Dedifferentiated amniotic fluid mesenchymal stem cell (primary cell): ENCODE results near the gene ATP6V1C2.
"Not testable (repeated sequence)": the region's sequence is repeated elsewhere in the genome, so short reads cannot be mapped to it uniquely, and the experiment has no call there.

Experiments used
- DNase-seq: peaks from one replicate; pipeline ENCODE4 v3.0.0-alpha.2; 2016; ENCODE audit errors: extremely low spot score

The ATP6V1C2 gene

GRCh38 chr2:10813163-10814138, 92.0 kb downstream of the ATP6V1C2 start:
- not testable (repeated sequence) for DNase-seq

- DNase-seq = no peak
Measured at GRCh38 chr2:10814142-10814541, 92.7 kb downstream of the ATP6V1C2 start.

- DNase-seq = no peak
Measured at GRCh38 chr2:10814571-10815331, 93.3 kb downstream of the ATP6V1C2 start.

- DNase-seq = no peak
Measured at GRCh38 chr2:10817413-10817812, 96.0 kb downstream of the ATP6V1C2 start.

GRCh38 chr2:10818305-10818704, 96.9 kb downstream of the ATP6V1C2 start:
- DNase-seq = not testable (repeated sequence)

- no peak for DNase-seq
Measured at GRCh38 chr2:10818984-10819383, 97.6 kb downstream of the ATP6V1C2 start.

GRCh38 chr2:10819714-10820314, 98.4 kb downstream of the ATP6V1C2 start:
- no peak for DNase-seq

GRCh38 chr2:10820562-10820961, 99.1 kb downstream of the ATP6V1C2 start:
- DNase-seq = no peak

- no peak for DNase-seq
Measured at GRCh38 chr2:10820978-10821695, 99.7 kb downstream of the ATP6V1C2 start.

- DNase-seq = no peak
Measured at GRCh38 chr2:10824191-10824590, 102.8 kb downstream of the ATP6V1C2 start.

GRCh38 chr2:10826026-10826425, 104.6 kb downstream of the ATP6V1C2 start:
- DNase-seq = no peak

GRCh38 chr2:10826625-10827024, 105.2 kb downstream of the ATP6V1C2 start:
- DNase-seq = no peak

GRCh38 chr2:10828346-10828745, 106.9 kb downstream of the ATP6V1C2 start:
- DNase-seq = no peak

- DNase-seq = no peak
Measured at GRCh38 chr2:10829299-10829698, 107.9 kb downstream of the ATP6V1C2 start.

GRCh38 chr2:10830203-10830602, 108.8 kb downstream of the ATP6V1C2 start:
- no peak for DNase-seq

- no peak for DNase-seq
Measured at GRCh38 chr2:10830641-10831399, 109.4 kb downstream of the ATP6V1C2 start.

- no peak for DNase-seq
Measured at GRCh38 chr2:10831400-10831985, 110.1 kb downstream of the ATP6V1C2 start.

GRCh38 chr2:10832203-10832936, 110.9 kb downstream of the ATP6V1C2 start:
- peak; percentile 69 for DNase-seq

- DNase-seq = no peak
Measured at GRCh38 chr2:10833021-10833420, 111.6 kb downstream of the ATP6V1C2 start.
